ENCODE measurements around the gene ARHGAP35.

DNA sequence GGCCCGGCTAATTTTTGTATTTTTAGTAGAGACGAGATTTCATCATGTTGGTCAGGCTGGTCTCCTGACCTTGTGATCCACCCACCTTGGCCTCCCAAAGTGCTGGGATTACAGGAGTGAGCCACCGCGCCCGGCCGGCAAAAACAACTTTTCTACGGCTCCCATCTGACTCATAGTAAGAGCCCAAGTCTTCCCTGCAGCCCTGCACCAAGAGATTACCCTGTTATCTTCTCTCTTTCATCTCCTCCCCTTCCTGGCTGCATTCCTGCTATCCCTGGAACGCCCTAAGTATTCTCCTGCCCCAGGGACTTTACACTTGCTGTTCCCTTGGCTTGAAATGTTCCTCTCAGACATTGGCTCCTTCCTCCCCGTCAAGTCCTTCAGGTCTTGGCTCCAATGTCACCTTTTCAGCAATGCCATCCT, 16.7 kb upstream of the ARHGAP35 start:
- TF ChIP-seq, protein P1, sequence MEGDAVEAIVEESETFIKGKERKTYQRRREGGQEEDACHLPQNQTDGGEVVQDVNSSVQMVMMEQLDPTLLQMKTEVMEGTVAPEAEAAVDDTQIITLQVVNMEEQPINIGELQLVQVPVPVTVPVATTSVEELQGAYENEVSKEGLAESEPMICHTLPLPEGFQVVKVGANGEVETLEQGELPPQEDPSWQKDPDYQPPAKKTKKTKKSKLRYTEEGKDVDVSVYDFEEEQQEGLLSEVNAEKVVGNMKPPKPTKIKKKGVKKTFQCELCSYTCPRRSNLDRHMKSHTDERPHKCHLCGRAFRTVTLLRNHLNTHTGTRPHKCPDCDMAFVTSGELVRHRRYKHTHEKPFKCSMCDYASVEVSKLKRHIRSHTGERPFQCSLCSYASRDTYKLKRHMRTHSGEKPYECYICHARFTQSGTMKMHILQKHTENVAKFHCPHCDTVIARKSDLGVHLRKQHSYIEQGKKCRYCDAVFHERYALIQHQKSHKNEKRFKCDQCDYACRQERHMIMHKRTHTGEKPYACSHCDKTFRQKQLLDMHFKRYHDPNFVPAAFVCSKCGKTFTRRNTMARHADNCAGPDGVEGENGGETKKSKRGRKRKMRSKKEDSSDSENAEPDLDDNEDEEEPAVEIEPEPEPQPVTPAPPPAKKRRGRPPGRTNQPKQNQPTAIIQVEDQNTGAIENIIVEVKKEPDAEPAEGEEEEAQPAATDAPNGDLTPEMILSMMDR (IDR thresholded peaks at IDR 0.05), result no peak
- TF ChIP-seq, protein P2, sequence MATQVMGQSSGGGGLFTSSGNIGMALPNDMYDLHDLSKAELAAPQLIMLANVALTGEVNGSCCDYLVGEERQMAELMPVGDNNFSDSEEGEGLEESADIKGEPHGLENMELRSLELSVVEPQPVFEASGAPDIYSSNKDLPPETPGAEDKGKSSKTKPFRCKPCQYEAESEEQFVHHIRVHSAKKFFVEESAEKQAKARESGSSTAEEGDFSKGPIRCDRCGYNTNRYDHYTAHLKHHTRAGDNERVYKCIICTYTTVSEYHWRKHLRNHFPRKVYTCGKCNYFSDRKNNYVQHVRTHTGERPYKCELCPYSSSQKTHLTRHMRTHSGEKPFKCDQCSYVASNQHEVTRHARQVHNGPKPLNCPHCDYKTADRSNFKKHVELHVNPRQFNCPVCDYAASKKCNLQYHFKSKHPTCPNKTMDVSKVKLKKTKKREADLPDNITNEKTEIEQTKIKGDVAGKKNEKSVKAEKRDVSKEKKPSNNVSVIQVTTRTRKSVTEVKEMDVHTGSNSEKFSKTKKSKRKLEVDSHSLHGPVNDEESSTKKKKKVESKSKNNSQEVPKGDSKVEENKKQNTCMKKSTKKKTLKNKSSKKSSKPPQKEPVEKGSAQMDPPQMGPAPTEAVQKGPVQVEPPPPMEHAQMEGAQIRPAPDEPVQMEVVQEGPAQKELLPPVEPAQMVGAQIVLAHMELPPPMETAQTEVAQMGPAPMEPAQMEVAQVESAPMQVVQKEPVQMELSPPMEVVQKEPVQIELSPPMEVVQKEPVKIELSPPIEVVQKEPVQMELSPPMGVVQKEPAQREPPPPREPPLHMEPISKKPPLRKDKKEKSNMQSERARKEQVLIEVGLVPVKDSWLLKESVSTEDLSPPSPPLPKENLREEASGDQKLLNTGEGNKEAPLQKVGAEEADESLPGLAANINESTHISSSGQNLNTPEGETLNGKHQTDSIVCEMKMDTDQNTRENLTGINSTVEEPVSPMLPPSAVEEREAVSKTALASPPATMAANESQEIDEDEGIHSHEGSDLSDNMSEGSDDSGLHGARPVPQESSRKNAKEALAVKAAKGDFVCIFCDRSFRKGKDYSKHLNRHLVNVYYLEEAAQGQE (IDR thresholded peaks at IDR 0.05; ENCODE audit: insufficient read depth in 1 of 2, low read depth in 2 of 2, low read length in 1 of 2), result no peak
- TF ChIP-seq SIN3A (IDR thresholded peaks at IDR 0.05; ENCODE audit: borderline replicate concordance, insufficient read depth, low read depth, low read length), result no peak
